ENCODE results near the gene INPP5D.
"Not testable (repeated sequence)": the region's sequence is repeated elsewhere in the genome, so short reads cannot be mapped to it uniquely, and the experiment has no call there.

The INPP5D gene

DNA sequence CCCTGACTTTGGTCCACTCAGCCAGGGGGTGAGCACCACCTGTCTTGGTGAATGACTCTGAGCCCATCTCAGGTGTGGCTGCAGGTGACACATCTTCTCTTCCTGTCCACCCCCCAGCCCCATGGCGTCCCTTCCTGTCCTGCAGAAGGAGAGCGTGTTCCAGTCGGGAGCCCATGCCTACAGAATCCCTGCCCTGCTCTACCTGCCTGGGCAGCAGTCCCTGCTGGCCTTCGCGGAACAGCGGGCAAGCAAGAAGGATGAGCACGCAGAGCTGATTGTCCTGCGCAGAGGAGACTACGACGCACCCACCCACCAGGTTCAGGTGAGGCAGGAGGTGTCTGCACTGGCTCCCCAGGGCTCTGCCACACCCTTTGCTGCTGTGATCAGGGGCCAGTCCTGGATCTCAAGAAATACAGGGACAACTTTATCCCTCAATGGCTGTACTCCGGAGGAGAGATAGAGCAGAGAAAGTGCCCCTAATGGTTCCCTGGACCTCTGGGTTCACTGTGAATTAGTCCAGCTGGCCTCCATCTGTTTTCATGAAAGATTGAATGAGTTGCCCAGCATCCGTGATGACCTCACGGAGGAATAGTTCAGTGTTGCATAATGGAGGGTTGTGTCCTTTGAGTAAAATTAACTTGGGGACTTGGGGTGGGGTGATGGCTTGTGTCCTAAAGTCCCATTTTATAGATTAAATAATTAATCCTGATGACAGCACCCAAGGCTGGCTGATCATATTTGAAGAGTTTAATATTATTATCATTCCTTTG lies 27.4 kb upstream of the INPP5D start, which contains the start of gene NEU2:
NEU2 (plus strand) TSS at position 122 of the 770 bp plus-strand sequence; CDS start at position 122, 0 bp downstream.
- no peak for DNase-seq

DNA sequence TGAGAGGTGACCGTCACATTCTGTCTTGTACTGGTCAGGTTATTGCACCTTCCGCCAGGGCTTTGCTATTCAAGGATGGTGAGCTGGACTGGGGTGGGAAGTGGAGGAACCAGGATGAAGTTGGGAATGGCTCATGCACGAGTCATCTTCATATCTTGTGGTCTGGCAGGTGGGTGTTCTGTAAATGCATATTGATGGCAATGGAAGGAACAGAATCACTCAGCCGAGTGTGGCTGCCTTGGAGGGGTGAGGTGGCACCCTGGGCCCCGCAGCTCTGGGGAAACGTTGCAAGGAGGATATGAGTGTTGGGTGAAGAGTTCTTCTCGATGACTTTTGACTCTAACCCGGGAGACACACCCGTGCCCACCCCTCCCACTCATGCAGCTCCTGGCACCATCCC lies 26.5 kb upstream of the INPP5D start:
- no peak for DNase-seq

DNA sequence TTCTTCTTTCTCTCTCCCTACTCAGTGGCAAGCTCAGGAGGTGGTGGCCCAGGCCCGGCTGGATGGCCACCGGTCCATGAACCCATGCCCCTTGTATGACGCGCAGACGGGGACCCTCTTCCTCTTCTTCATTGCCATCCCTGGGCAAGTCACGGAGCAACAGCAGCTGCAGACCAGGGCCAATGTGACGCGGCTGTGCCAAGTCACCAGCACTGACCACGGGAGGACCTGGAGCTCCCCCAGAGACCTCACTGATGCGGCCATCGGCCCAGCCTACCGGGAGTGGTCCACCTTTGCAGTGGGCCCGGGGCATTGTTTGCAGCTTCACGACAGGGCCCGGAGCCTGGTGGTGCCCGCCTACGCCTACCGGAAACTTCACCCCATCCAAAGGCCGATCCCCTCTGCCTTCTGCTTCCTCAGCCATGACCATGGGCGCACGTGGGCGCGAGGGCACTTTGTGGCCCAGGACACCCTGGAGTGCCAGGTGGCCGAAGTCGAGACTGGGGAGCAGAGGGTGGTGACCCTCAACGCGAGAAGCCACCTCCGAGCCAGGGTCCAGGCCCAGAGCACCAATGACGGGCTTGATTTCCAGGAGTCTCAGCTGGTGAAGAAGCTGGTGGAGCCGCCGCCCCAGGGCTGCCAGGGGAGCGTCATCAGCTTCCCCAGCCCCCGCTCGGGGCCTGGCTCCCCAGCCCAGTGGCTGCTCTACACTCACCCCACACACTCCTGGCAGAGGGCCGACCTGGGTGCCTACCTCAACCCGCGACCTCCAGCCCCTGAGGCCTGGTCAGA lies 25.9 kb upstream of the INPP5D start:
- DNase-seq: no peak

DNA sequence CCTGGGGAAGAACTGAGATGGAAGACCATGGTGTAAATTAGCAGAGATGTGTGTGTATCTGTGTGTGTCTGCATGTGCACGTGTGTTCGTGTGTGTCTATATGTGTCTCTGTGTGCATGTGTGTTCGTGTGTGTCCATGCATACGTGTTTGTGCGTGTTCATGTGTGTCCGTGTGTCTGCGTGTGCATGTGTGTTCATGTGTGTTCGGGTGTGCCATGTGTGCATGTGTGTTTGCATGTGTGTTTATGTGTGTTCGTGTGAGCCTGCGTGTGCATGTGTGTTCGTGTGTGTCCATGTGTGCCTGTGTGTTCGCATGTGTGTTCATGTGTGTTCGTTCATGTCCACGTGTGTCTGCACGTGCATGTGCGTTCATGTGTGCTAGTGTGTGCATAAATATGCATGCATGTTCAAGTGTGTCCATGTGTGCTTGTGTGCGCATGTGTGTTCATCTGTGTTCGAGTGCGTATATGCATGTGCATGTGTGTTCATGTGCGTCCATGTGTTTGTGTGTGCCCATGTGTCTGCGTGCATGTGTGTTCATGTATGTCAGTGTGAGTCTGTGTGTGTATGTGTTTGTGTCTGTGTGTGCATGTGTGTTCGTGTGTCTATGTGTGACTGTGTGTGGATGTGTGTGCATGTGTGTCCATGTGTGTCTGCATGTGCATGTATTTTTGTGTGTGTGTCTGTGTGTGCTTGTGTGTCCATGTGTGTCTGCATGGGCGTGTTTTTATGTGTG lies 24.5 kb upstream of the INPP5D start:
- no peak for DNase-seq

DNA sequence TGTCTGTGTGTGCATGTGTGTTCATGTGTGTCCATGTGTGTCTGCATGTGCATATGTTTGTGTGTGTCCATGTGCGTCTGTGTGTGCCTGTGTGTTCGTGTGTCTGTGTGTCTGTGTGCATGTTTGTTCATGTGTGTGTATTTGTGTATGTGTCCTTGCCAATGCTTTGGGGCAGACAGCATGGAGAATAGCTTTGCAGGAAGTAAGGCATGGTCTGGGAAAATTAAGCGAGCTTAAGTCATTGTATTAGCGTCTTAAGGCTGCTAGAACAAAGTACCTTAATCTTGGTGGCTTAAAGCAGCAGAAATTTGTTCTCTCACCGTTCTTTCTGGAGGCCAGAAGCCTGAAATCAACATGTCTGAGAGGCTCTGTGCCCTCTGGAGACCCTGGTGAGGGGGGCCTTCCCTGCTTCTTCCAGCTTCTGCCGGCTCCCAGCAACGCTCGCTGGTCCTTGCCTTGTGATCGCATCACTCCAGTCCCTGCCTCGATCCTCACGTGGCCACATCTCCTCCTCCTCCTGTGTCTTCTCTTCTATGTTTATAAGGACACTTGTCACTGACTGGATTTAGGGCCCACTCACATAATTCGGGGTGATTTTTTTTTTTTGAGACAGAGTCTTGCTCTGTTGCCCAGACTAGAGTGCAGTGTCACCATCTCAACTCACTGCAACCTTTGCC lies 23.8 kb upstream of the INPP5D start:
- DNase-seq: no peak

DNA sequence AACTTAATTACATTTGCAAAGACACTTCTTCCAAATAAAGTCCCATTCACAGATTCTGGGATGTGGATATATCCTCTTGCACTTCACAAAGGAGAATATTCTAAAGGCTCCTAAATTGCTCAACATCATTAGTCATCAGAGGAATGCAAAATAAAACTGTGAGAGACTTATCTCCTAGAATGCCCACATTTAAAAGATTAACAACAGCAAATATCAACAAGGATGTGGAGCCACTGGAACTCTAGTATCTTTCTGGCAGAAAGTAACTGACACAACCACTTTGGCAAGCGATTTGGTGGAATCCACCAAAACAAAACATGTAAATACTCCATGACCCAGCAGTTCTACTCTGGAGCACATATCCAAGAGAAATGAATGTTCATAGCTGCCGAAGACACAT lies 23.1 kb upstream of the INPP5D start:
- no peak for DNase-seq

DNA sequence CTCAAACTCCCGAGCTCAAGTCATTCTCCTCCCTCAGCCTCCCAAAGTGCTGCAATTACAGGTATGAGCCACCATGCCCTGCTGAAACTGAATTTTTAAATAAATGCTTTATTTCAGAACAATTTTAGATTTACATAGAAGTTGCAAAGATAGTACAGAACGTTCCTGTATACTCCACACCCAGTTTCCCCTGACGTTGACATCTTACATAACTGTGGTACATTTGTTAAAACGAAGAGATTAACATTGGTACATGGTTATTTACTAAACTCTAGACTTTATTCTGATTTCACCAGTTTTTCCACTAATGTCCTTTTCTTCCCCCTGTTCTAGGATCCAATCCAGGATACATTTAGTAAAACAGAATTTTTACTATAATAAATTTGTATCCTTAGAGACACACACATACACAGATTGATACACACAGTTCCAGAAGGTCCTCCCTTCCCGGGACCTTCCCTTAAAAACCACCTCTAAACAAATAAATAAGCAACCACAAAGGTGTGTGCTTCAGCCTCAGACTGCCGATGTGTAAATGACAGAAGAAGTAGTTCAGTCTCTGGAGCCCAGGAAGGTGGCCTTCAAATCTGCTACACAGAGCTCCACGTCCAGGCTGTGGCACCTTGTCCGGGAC lies 20.8 kb upstream of the INPP5D start:
- DNase-seq: no peak

DNA sequence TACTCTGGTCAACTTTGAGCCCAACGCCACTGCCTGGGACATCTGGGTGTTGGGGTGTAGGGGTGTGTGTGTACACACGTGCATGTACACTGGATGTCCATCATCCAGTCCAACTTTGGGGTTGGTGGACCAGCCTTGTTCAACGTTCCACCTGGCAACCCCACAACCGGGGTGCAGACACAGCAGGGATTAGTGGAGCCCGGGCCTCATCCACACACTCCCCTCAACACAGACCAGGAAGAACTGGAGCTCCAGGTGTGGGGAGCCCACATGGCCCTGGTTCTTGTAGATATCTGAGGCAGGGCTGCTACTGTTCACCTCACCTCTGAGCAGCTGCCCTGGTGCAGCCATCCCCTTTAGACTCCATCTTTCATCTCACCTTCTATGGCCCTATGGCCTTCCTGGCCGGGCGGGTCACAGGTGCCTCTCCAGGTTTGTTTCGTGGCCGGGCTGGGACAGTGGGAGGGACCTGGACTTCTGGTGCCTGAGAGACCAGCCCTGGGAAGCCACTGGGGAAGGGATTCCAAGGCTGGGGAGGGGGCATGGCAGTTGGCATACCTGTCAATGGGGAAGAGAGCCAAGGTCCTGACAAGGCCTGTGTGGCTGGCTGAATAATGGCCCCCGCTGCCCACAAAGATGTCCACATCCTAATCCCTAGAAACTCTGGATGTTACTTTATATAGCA lies 20.2 kb upstream of the INPP5D start:
- DNase-seq: no peak

DNA sequence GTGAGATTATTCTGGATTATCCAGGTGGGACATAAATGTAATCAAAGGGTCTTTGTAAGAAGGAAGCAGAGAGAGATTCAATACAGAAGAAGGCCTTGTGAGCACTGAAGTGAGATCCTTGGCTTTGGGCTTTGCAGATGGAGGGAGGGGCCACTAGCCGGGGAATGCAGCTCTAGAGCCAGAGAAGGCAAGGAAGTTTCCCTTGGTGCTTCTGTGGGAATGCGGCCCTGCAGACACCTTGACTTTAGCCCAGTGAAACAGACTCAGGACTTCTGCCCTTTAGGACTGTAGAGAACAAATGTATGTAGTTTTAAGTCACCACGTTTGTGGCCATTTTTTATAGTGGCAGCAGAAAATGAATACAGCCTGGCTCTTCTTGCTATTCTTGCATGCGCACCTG lies 19.6 kb upstream of the INPP5D start:
- DNase-seq: no peak

DNA sequence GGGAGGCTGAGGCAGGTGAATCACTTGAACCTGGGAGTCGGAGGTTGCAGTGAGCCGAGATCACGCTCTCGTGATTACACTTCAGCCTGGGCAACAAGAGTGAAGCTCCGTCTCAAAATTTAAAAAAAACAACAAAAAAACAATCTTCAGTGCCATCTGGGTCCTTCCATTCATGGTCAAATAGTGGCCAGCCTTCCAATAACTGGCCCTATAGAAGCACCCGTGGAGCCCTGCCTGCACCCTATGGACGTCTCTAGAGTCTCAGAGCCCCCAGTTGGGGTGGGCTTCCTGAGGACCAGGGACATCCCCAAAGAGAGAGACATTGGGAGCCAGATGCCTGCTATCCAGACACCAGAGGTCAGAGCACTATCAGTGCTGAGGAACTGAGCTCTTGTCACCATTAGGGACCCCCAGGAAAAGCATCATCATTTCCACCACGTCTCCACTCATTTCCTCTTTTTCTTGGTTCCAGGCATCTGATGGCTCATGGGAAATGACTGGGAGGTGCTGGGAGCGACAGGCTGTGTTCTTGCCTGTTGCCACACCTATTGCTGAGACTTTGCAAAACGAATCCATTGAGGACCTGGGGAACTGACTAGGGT lies 18.3 kb upstream of the INPP5D start:
- DNase-seq: no peak

DNA sequence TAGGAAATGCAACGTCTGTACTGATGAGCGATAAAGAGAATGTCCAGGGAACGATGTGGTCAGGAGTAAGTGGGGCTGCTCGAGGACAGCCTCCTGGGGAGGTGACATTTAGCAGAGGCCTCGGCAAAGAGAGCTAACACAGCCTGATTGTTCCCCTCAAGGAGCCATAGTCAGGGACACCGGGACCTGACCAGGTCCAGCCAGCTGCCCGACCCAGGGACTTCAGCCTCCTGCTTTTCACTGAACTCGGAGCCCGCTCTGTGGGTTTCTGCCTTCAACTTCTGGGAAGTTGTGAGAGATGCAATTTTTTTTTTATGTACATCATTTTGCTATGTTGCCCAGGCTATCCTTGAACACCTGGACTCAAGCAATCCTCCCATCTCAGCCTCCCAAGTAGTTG lies 17.6 kb upstream of the INPP5D start:
- DNase-seq: no peak

DNA sequence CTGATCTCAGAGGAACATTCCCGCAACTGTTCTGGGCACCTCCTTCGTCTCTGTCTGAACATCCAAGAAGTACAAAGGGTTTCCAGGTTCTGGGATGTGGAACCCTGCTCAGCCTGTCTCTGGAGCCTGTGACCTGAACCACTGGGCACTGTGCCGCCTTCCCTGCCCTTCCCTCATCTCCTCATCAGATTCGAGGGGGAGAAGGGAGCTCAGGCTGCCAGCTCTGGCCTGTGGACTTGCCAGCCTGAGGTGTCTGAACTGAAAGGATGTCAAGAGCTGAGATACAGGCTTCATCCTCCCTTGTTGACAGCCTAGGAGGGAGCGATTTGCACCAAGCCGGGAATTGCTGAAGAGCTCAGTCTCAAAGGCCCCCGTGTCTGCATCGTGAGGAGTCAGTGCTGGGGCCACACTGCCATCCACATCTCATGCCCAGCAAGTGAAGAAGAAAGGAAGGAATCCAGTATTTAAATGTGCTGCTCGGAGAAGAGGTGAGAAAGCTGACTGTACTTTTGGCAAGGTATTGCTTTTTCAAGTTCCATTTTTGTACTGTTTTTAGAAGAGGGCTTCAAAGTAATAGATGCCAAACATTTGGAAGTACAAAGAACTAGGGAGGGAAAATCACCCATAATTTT lies 15.1 kb upstream of the INPP5D start:
- no peak for DNase-seq

DNA sequence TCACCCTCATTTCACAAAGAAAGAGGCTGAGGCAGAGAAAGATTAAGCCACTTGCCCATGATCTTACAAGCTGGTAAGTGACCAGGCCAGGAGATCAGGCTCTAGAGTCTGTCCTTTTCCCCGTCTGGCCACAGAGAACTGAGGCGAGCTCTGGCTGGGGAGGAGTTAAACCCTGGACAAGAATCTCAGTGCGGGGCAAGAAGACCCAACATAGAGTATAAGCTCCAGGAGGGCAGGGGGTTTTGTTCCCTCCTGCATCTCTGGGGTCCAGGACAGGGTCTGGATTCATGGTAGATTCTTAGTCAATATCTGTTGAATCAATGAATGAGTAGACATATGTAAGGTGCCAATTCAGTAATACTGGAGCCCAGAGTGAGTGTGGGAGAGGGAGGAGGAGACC lies 12.9 kb upstream of the INPP5D start:
- no peak for DNase-seq

DNA sequence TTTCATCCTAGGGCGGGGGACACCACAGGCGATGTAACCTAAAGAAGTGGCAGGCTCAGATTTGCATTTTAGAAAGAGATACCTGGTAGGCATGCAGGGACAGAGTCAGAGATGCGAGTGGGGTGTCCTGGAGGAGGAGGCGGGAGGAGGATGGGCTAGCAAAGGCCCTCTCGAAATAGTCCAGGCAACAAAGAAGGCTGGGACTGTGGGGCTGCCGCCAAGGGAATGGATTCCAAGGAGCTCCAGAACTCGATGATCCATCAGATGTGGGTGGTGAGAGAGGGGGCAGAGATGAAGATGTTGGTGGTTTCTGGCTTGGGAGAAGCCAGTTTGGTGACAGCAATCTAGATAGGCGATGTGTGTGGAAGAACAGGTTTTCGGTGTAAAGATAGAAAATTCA lies 12.5 kb upstream of the INPP5D start:
- no peak for DNase-seq

DNA sequence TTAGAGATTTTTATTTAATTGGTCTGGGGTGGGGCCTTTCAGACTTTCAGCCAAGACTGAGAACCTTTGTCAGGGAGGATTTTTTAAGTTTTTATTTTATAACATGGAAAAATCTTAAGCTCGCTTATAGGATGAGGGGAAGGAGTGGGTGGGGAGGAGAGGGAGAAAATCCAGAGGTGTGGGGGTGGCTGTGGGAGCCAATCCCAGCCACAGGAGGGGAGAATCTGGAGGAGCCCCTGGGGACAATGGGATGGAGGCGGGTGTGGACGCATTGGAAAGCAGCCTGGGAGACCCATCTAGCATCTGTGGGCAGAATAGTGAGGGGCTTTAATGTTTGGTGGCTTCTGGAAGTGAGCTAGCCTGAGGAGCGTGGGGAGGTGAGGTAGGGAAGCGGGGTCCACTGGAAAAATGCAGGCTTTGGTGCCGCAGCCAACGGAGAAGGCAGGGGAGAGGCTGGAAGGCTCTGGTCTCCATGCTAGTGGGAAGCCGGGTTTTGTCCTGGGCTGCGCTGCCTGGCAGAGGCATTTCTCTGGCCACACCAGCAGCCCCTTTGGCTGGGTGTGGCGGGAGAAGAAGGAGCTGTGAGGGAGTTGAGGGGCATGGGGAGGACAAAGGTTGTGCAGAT lies 11.5 kb upstream of the INPP5D start:
- no peak for DNase-seq

DNA sequence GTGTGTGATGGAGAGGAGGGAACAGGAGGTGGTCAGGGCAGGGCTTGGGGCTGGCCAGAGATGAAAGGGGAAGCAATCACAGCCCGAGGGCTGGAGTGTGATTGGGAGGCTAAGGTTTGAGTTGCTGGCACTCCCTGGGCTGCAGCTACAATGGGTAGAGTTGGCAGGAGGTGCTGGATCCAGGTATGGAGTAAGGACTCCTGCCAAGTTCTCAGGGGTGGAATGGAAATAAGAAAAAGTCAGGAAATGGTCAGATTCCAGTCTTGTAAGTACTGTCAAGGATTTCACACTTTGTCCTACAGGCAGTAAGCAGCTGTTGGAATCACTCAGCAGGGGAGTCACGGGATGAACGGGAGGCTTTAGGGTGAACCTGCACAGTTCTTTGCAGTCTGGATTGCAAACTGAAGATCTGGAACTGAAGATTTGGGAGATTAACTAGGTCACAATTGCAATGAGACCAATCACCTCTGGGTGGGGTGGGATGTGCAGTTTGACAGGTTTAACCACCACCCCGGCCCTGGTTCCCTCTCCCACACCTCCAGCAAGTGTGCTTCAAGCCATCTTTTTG lies 10.9 kb upstream of the INPP5D start:
- DNase-seq: no peak

DNA sequence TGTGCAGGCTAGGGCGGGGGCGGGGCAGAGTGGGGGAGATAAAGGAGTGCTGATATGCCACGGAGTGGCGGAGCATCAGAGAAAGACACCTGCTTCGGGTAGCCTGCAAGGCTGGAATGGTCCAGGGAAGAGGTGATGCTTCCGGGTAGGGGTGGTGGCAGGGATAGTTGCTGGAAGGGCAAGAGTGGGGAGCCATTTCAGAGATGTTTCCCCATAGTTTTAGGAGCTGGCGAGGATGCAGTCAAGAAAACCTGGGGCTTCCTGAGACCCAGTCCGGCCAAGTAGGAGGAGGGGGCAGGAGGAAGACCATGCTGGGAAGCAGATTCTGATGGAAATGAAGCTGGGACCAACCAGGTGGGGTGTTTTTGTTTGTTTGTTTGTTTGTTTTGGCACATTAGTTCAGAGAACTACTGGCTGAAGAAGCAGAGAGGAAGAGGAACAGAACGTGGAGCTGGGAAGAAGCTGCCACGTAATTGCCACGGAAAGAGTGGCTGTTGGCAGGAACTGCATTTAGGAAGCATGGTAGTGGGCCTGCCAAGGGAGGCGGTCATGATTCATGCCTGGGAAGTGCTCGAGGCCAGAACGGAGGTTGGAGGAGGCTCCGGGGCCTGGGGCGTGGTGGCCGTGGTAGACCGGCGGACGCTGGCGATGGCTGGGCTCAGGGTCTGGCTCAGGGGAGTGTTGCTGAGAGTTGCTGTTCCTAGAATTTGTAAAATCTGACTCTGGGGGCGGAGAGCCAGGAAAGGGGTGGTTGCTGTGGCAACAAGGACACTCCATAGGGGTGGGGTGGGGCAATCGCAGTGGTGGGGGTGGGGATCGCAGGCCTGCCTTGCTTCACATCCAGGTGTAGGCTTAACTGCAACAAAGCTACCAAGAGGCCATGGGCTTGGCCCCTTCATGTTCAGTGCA lies 8.6 kb upstream of the INPP5D start:
- no peak for DNase-seq

DNA sequence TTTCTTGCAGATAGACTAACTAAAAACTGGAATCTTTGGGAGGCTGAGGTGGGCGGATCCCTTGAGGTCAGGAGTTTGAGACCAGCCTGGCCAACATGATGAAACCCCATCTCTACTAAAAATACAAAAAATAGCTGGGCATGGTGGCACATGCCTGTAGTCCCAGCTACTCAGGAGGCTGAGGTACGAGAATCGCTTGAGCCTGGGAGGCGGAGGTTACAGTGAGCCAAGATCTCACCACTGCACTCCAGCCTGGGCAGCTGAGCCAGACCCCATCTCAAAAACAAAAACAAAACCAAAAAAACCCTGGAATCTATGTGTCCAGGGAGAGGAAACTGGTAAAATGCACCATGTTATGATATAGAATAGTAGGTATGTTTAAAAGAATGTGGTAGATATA lies 7.6 kb upstream of the INPP5D start:
- DNase-seq: not testable (repeated sequence)
